BJ (cell line): ENCODE results near the gene TNIP1. TPM values are rescaled to one million over a fixed set of nuclear protein-coding genes. Genes with fewer than 3 reads are reported as not detected.

Experiments
- CTCF ChIA-PET: fragments of 350-600 bp; formaldehyde crosslinking; extraction: SDS; loops from one replicate; lab custom pipeline; 2021; ENCODE audit warnings: antibody characterized with exemption, inconsistent platforms; lab: Yijun Ruan, JAX
- POLR2A ChIA-PET: fragments of 300-600 bp; sonication (Branson Sonifier 250); formaldehyde crosslinking; extraction: SDS; loops from one replicate; lab custom pipeline; 2021; ENCODE audit warnings: antibody characterized with exemption; lab: Charles Lee
- DNase-seq: peaks from one replicate; pipeline ENCODE4 v3.0.0-alpha.2; 2011; ENCODE audit warnings: low read depth
- H3K27me3 ChIP-seq: 2 replicates; pipeline ENCODE4 v1.6.0; 2011; ENCODE audit warnings: low read length; ENCODE audit not compliant: control insufficient read depth, insufficient read depth
- H3K36me3 ChIP-seq: 2 replicates; pipeline ENCODE4 v1.5.1; 2011; ENCODE audit warnings: low read length; ENCODE audit not compliant: control insufficient read depth, insufficient read depth
- H3K4me3 ChIP-seq: 2 replicates; pipeline ENCODE4 v1.5.1; 2011; ENCODE audit warnings: low read depth, mild to moderate bottlenecking, control low read depth, low read length
- polyA plus RNA-seq: library from polyadenylated mRNA; depleted of rRNA; stranded (reverse); fragments of >200 nt; gene quantifications from 2 replicates; pipeline ENCODE4 v1.2.3, GENCODE V29; 2011
- TF ChIP-seq, protein P1 (sequence below): IDR thresholded peaks from 2 replicates; pipeline ENCODE4 v1.5.1; 2011; ENCODE audit warnings: low read depth, mild to moderate bottlenecking, control low read depth, inconsistent platforms, low read length, moderate library complexity; ENCODE audit not compliant: insufficient read depth

The TNIP1 gene
- polyA plus RNA-seq, 1 experiment: 80.8 TPM

DNA sequence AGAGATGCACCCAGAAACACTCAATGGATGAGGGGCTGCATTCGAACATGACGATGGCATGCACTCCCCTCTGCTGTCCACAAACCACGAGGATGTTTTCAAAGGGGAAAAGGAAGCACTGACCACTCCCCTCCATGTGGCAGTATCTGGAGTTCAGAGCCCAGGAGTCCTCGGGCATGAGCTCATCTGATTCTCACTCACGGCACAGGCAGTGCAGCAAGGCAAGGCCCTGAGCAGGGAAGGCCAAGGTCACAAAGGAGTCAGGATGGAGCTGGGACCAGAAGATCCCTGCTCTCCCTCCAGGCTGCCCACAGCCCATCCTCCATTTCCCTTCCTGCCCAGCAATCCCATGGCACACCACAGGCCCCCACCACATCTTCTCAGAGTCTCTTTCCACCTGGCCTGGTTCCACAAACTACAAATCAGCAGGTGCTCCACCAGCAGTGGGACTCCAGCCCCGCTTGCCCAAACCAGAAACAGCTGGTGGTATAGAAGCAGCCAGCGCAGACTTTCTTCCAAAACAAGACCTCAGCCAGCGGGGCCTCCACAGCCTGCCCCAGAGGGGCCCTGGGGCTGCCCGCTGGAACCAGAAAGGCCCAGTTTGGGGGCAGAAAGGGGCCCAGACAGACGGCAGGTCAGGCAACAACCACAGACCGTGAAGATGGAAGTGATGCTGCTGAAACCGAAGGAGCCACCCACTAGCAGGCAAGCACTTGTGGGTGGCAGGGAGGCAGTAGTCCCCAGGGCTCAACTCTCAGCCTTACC lies 12.2 kb downstream of the TNIP1 start:
- ChIA-PET CTCF (interaction anchor here (1.0 to 3.6 kb wide), 7 partner anchors 10 to 96 kb away, joined by 3 to 26 read pairs (median 4); no protein-coding TSS in a partner anchor), POLR2A (no interaction called here)
- TF ChIP-seq, protein P1, sequence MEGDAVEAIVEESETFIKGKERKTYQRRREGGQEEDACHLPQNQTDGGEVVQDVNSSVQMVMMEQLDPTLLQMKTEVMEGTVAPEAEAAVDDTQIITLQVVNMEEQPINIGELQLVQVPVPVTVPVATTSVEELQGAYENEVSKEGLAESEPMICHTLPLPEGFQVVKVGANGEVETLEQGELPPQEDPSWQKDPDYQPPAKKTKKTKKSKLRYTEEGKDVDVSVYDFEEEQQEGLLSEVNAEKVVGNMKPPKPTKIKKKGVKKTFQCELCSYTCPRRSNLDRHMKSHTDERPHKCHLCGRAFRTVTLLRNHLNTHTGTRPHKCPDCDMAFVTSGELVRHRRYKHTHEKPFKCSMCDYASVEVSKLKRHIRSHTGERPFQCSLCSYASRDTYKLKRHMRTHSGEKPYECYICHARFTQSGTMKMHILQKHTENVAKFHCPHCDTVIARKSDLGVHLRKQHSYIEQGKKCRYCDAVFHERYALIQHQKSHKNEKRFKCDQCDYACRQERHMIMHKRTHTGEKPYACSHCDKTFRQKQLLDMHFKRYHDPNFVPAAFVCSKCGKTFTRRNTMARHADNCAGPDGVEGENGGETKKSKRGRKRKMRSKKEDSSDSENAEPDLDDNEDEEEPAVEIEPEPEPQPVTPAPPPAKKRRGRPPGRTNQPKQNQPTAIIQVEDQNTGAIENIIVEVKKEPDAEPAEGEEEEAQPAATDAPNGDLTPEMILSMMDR: no peak
- Histone ChIP-seq H3K4me3 (no peak overlapping the region), H3K27me3 (no peaks in the 10 kb centered on the region), H3K36me3 (peaks cover 11% of the 10 kb centered on the region)
- no peak for DNase-seq

DNA sequence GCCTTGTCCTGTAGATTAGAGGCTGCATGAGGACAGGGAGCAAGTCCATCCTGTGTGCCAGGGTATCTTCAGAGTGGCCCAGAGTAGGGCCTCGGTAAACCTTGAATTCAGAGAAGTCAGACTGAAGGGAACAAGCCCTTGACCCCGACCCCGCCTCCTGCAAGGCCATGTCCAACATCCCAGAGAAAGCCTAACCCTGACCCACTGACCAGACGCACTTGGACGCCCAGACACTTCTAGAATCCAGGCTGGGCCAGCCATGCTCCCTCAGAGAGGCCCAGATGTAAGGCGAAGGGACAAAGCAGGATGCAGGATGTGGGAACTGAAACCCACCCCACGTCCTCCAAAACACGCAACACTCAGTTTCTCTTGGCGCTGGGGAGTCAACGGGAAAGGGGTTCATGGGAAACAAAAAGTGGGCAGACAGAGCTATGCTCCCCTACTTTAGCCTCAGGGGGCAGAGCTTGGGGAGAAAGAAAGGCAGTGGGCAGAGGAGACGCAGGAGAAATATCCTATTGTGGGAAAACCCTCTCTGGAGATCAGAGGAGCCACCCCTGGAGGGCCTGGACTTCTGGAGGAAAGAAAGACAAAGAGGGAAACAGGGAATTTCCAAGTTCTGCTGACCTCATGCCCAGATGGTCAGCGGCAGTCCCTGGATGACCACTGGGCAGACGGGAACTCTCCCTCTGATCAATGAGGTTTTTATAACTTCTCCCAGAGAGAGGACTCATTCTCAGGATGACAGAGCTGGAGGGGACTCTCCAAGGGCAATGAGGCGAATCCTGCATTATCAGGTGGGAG lies 13.0 kb downstream of the TNIP1 start:
- CTCF ChIA-PET: interaction anchor here (1.2 to 3.6 kb wide), 4 partner anchors 9 to 97 kb away, joined by 3 to 26 read pairs (median 6); no protein-coding TSS in a partner anchor
- POLR2A ChIA-PET: no interaction called here
- TF ChIP-seq, protein P1: no peak
- H3K36me3 ChIP-seq: peaks cover 13% of the 10 kb centered on the region
- no peak overlapping the region for H3K4me3 ChIP-seq
- no peak for DNase-seq
- H3K27me3 ChIP-seq: no peaks in the 10 kb centered on the region

DNA sequence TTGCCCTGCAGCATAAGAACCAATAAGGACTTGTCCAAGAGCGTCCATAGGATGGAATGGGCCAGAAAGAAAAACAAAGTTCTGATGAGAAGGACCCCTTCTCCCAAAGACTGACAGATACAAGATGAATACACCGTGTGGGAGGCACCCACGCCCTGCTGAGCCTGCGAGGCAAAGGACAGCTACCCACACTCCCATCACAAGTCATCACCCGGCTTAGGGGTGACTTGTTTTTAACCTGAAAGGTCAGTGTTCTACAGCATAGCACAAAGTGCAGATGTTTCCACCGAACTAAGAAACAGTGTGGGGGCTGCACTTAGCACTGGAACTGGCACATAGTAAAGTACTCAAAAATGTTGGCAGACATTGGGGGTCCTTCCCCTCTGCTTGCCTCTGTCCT lies 13.9 kb downstream of the TNIP1 start:
- Histone ChIP-seq H3K36me3 (peaks cover 21% of the 10 kb centered on the region), H3K27me3 (no peaks in the 10 kb centered on the region), H3K4me3 (no peak overlapping the region)
- CTCF ChIA-PET: interaction anchor here (1.0 to 1.5 kb wide), 3 partner anchors 8 to 48 kb away, joined by 3 to 8 read pairs (median 4); no protein-coding TSS in a partner anchor
- POLR2A ChIA-PET: no interaction called here
- TF ChIP-seq, protein P1: no peak
- DNase-seq: no peak

DNA sequence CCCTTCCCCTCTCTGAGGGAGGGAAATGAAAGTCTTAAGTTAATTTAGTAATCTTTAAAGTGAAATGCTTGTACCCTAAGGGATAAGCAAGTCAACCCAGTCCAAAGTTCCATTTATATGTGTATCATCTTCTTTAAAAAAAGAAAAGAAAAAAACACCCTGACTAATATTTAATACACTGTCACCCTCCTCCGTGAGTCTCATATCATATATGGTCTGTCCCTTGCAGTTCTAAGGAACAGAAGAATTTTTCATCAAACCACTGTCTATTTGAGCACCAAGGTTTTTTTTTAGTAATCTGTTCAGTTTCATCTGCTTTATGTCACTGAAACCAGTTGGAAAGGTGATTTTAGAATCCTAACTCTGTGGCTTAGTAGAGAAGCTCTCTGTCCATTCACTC lies 15.2 kb downstream of the TNIP1 start:
- no peak for DNase-seq
- TF ChIP-seq, protein P1: no peak
- no peak overlapping the region for H3K4me3 ChIP-seq
- H3K27me3 ChIP-seq: no peaks in the 10 kb centered on the region
- POLR2A ChIA-PET: no interaction called here
- CTCF ChIA-PET: interaction anchor here (1.0 to 1.5 kb wide), 2 partner anchors 13 kb away, joined by 3 to 8 read pairs; no protein-coding TSS in a partner anchor
- H3K36me3 ChIP-seq: peaks cover 28% of the 10 kb centered on the region
